PC-9 (cell line): ENCODE data around the gene UBAC1.

Experiments used
- CTCF ChIP-seq: fragments of 200-600 bp; sonication (generic); conservative IDR thresholded peaks from 2 replicates; pipeline ENCODE4 v1.6.1; 2017; ENCODE audit warnings: mixed run types, antibody characterized with exemption, mild to moderate bottlenecking, moderate library complexity
- EZH2 ChIP-seq: fragments of 200-600 bp; sonication (generic); IDR thresholded peaks from 2 replicates; pipeline ENCODE4 v1.8.0; 2017; ENCODE audit warnings: antibody characterized with exemption, low read depth

DNA sequence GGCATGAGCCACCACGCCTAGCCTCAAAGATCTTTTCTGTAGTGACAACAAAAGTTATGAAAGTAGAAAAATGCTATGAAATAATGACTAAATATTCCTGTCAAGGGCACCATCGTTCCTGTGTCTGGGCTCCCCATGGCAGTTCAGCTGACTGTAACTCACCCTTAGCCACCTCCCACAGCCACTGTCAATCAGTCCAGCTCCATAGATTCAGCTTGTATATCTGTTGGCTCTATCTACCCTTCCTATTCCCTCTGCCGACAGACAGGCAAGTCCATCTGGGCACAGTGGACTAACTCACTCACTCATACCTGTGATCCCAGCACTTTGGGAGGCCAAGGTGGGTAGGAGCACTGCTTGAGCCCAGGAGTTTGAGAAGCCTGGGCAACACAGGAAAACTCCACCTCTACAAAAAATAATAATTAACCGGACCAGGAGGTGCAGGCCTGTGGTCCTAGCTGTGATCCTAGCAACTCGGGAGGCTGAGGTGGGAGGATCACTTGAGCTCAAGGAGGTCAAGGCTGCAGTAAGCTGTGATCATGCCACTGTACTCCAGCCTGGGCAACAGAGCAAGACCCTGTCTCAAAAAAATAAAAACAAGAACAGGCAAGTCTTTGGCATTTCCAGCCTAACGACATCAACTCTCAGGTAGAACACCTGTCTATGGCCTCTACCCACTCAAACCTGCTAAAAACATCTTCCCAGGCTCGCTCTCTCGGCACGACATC is 60.0 kb downstream of the UBAC1 start:
- TF ChIP-seq CTCF: no peak
- no peak for TF ChIP-seq EZH2
